GM19324 (cell line): ENCODE results near the gene ATP9A.

ENCODE experiments used
- ATAC-seq: cut with Tn5 transposase; IDR thresholded peaks from one replicate; pipeline ENCODE4 v1.9.1; 2021; ENCODE audit warnings: mild to moderate bottlenecking, moderate library complexity; ENCODE audit not compliant: unreplicated experiment, low FRiP score

The ATP9A gene

GRCh38 chr20:51562332-51563173 lies 205.6 kb downstream of the ATP9A start:
- no peak for ATAC-seq

- ATAC-seq: no peak
These were observed 206.2 kb downstream of the ATP9A start for GRCh38 chr20:51562027-51562331.

- no peak for ATAC-seq
These were observed 207.5 kb downstream of the ATP9A start for GRCh38 chr20:51560550-51561307.

DNA sequence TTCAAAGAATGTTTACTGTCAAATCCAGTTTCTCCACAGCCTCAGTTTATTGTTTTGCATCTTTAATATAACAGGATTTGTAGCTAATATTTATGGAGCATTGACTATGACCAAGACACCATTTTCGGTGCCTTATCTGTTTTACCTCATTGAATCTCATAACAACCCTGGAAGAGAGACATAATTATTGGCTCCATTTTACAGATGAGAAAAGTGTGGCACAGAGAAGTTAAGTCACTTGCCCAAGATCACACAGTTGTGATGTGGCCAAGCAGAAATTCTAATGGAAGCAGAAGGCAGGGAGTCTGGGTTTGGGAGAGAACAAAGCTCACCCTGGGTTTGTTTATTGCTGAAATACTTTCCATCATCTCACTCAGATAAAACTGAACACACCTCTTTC lies 208.1 kb downstream of the ATP9A start:
- no peak for ATAC-seq

GRCh38 chr20:51554538-51555165 lies 213.5 kb downstream of the ATP9A start:
- ATAC-seq: no peak

DNA sequence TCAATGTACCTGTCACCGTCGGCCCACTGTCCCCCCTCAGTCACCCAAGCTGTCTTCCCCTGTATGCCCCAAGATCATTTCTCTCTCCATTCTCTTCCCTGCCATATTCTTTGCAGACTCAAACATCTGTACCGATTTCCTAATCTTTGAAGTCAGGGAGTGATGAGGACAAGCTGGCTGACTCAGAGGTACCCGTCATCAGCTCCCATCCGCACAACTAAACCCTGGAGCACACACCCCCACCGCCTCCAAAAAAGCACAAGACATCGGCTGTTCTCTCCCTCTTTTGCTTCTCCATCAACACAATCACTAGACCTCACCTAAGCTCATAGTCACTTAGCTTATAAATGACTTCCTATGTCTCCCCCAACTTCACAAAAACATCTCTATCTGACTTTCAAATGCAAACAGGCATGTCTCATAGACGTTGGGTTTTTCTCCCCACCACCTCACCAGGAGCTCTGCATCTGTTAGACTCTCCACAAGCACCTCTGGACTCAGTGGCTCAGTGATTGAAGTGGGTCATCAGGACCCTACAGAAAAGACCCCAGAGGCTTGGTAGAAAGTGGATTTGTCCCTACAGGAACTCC lies 214.2 kb downstream of the ATP9A start:
- ATAC-seq: no peak

DNA sequence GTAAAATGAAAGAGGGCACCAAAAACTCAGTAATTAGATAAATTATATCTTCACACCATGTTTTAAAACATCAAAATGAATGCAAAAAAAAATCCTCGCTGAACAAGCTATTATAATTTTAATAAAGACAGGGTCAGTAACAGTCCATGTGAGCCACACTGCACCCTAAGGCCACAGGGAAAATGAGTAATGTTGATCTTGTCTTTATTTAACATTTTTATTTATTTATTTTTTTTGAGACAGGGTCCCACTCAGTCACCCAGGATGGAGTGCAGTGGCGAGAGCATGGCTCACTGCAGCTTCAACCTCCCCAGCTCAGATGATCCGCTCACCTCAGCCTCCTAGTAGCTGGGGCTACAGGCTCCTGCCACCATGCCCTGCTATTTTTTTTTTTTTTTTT lies 217.0 kb downstream of the ATP9A start:
- no peak for ATAC-seq

GRCh38 chr20:51549474-51549873 lies 218.7 kb downstream of the ATP9A start:
- no peak for ATAC-seq

DNA sequence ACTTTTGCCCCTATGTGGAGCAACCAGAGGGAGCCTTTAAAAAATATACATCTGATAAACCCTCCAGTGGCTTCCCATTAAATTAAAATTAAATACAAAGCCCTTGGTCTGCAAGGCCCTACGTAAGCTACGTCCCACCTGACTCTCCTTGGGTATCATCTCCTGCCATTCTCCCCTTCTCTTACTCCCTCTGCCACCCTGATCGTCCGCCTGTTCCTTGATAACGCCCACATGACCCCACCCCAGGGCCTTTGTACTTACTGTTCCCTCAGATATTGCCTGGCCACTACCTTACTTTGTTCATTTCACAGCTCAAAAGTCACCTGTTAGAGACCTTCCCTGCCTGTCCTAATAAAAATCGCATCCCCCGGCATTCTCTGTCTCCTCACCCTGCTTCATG lies 220.2 kb downstream of the ATP9A start:
- ATAC-seq: no peak
